ENCODE data around the gene RBM26.
"Not testable (repeated sequence)": the region's sequence is repeated elsewhere in the genome, so short reads cannot be mapped to it uniquely, and the experiment has no call there.

The RBM26 gene

GRCh38 chr13:79382545-79383275 is 23.3 kb downstream of the RBM26 start:
- no peak for DNase-seq

- DNase-seq = no peak
These were observed 25.1 kb downstream of the RBM26 start for GRCh38 chr13:79380997-79381396.

- no peak for DNase-seq
These were observed 26.8 kb downstream of the RBM26 start for GRCh38 chr13:79379274-79379673.

- DNase-seq = no peak
These were observed 29.2 kb downstream of the RBM26 start for GRCh38 chr13:79376843-79377242.

GRCh38 chr13:79374578-79374977 is 31.5 kb downstream of the RBM26 start:
- DNase-seq = peak in 1 of 2 experiments; percentile 19

- no peak for DNase-seq
These were observed 32.1 kb downstream of the RBM26 start for GRCh38 chr13:79373916-79374315.

GRCh38 chr13:79369226-79369625 is 36.8 kb downstream of the RBM26 start:
- no peak for DNase-seq

- DNase-seq = no peak
These were observed 40.1 kb downstream of the RBM26 start for GRCh38 chr13:79365981-79366380.

- DNase-seq = no peak
These were observed 44.8 kb downstream of the RBM26 start for GRCh38 chr13:79361299-79361698.

GRCh38 chr13:79360095-79360494 is 46.0 kb downstream of the RBM26 start:
- no peak for DNase-seq

- DNase-seq = no peak
These were observed 47.0 kb downstream of the RBM26 start for GRCh38 chr13:79359064-79359463.

GRCh38 chr13:79354285-79354684 is 51.8 kb downstream of the RBM26 start:
- no peak for DNase-seq

GRCh38 chr13:79353693-79354092 is 52.4 kb downstream of the RBM26 start:
- no peak for DNase-seq

- no peak for DNase-seq
These were observed 53.9 kb downstream of the RBM26 start for GRCh38 chr13:79352107-79352506.

GRCh38 chr13:79349608-79350007 is 56.4 kb downstream of the RBM26 start:
- DNase-seq = not testable (repeated sequence)

- peak in 1 of 2 experiments; percentile 21 for DNase-seq
These were observed 57.0 kb downstream of the RBM26 start for GRCh38 chr13:79349011-79349410.

- no peak for DNase-seq
These were observed 59.6 kb downstream of the RBM26 start for GRCh38 chr13:79346300-79346914.

- DNase-seq = no peak
These were observed 64.9 kb downstream of the RBM26 start for GRCh38 chr13:79341202-79341601.

- no peak for DNase-seq
These were observed 65.6 kb downstream of the RBM26 start for GRCh38 chr13:79340490-79340889.

GRCh38 chr13:79338343-79338742 is 67.7 kb downstream of the RBM26 start:
- no peak for DNase-seq

- no peak for DNase-seq
These were observed 69.1 kb downstream of the RBM26 start for GRCh38 chr13:79336966-79337365.

- no peak for DNase-seq
These were observed 77.5 kb downstream of the RBM26 start for GRCh38 chr13:79328510-79328909.

- no peak for DNase-seq
These were observed 85.6 kb downstream of the RBM26 start for GRCh38 chr13:79320433-79320832.

- no peak for DNase-seq
These were observed 87.4 kb downstream of the RBM26 start for GRCh38 chr13:79318664-79319063.

- no peak for DNase-seq
These were observed 88.2 kb downstream of the RBM26 start for GRCh38 chr13:79317856-79318255.

All from AML-193 (cell line).